Measurements from ENCODE around the gene C3orf22.

The C3orf22 gene

GRCh38 chr3:126556637-126557414, 1.9 kb downstream of the C3orf22 start:
- H3K4me3 ChIP-seq (ENCODE audit: low read depth, low read length) = no peak overlapping the region
- DNase-seq (ENCODE audit: low read depth) = no peak
- TF ChIP-seq, protein P1, sequence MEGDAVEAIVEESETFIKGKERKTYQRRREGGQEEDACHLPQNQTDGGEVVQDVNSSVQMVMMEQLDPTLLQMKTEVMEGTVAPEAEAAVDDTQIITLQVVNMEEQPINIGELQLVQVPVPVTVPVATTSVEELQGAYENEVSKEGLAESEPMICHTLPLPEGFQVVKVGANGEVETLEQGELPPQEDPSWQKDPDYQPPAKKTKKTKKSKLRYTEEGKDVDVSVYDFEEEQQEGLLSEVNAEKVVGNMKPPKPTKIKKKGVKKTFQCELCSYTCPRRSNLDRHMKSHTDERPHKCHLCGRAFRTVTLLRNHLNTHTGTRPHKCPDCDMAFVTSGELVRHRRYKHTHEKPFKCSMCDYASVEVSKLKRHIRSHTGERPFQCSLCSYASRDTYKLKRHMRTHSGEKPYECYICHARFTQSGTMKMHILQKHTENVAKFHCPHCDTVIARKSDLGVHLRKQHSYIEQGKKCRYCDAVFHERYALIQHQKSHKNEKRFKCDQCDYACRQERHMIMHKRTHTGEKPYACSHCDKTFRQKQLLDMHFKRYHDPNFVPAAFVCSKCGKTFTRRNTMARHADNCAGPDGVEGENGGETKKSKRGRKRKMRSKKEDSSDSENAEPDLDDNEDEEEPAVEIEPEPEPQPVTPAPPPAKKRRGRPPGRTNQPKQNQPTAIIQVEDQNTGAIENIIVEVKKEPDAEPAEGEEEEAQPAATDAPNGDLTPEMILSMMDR (IDR thresholded peaks at IDR 0.05; ENCODE audit: control insufficient read depth, extremely low read depth, insufficient read depth) = no peak

DNA sequence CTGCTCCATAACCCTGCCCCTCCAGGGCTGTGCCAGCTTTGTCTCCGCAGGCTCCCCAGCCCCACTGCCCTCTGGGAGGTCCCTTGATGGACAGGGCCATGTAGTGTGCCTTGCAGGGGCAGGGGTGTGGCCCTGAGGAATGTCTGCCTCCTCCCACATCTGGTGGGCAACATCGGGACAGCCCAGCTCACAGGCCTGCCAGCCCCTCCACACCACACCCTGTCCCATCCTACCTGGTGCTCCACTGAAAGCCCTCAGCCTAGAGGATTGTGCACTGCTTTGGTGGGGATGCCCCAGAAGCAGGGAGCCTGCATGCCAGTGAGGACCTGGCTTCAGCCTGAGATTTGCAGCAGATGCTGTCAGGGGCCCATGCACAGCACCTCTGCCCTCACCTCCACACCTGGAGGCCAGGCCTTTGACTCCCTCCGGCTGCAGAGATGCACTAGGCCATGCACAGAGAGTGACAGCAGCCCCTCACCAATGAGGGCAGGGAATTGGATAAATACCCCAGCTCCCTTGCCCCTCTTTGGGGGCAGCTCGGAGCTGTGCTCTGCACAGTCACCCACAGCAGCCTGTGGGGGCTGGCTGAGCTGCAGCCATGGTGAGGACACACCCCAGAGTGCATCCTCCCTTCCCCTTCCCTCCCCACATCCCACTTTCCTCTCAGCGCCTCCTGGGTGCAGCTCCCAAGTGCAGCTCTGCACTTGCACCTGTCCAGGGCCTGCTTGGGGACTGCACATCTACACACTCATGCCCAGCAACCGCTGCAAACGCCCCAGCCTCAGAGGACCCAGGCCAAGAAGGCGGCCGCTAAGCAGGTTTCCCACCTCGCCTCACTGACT, 2.7 kb downstream of the C3orf22 start:
- DNase-seq (ENCODE audit: low read depth) = no peak
- TF ChIP-seq, protein P1 (IDR thresholded peaks at IDR 0.05; ENCODE audit: control insufficient read depth, extremely low read depth, insufficient read depth) = no peak
- H3K4me3 ChIP-seq (ENCODE audit: low read depth, low read length) = no peak overlapping the region

- TF ChIP-seq, protein P1 (IDR thresholded peaks at IDR 0.05; ENCODE audit: control insufficient read depth, extremely low read depth, insufficient read depth) = no peak
- DNase-seq (ENCODE audit: low read depth) = no peak
These were observed 3.9 kb downstream of the C3orf22 start for GRCh38 chr3:126554560-126555525.

GRCh38 chr3:126553284-126554084, 5.2 kb downstream of the C3orf22 start:
- no peak overlapping the region for H3K4me3 ChIP-seq (ENCODE audit: low read depth, low read length)
- no peak for DNase-seq (ENCODE audit: low read depth)
- TF ChIP-seq, protein P1 (IDR thresholded peaks at IDR 0.05; ENCODE audit: control insufficient read depth, extremely low read depth, insufficient read depth) = no peak

More at GRCh38 chr3:126554560-126555525, 3.9 kb downstream of the C3orf22 start:
- H3K4me3 ChIP-seq (ENCODE audit: low read depth, low read length) = no peak overlapping the region

DNA sequence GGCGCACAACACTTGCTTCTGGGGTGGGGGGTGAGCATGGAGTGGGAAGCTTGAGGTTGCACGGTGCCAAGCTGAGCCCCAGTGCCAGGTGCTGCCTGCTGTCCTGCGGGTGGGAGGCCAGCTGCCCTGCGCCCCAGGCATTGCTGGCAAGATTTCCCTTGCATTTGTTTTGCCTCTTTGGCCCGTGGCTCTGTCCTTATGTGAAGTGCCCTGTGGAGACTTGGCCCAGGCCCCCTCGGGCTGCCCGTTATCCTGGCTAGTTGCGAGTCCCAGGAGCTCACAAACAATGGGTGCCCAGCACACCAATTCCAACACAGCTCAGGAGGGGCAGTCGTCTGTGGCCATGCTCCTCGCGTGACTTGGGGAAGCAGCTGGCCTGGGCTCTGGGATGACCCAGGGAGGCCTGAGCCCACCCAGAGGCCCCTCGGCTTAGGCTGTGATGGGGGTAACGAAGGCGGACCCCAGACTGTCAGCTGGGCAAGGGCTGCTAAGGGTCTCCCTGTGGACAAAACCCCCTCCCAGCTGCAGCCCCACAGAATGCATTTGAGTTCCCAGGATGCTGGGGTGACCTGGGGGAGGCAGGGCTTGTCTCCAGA, 5.9 kb downstream of the C3orf22 start:
- no peak for DNase-seq (ENCODE audit: low read depth)
- no peak overlapping the region for H3K4me3 ChIP-seq (ENCODE audit: low read depth, low read length)
- TF ChIP-seq, protein P1 (IDR thresholded peaks at IDR 0.05; ENCODE audit: control insufficient read depth, extremely low read depth, insufficient read depth) = no peak
